T-helper 1 cell treated with Interleukin-12 subunit alpha and Interleukin-12 subunit beta and Interleukin-4 antibody, amounts not matched to agents 30 μg/mL and 1 μg/mL, for 36 hours (primary cell): ENCODE results near the gene DYNLT5.
"Not testable (repeated sequence)": the region's sequence is repeated elsewhere in the genome, so short reads cannot be mapped to it uniquely, and the experiment has no call there.

Experiments
- H3K27ac Mint-ChIP-seq: one replicate; pipeline ENCODE4 v1.8.0; 2021; ENCODE audit warnings: mild to moderate bottlenecking, mixed read lengths
- H3K27me3 Mint-ChIP-seq: one replicate; pipeline ENCODE4 v1.8.0; 2021; ENCODE audit warnings: low read depth, mixed read lengths
- H3K36me3 Mint-ChIP-seq: one replicate; pipeline ENCODE4 v1.8.0; 2021; ENCODE audit warnings: low read depth, mixed read lengths
- H3K4me1 Mint-ChIP-seq: one replicate; pipeline ENCODE4 v1.8.0; 2021; ENCODE audit warnings: low read depth, mixed read lengths
- H3K4me3 Mint-ChIP-seq: one replicate; pipeline ENCODE4 v1.8.0; 2021; ENCODE audit warnings: mild to moderate bottlenecking, moderate library complexity, mixed read lengths
- H3K9me3 Mint-ChIP-seq: one replicate; pipeline ENCODE4 v1.8.0; 2021; ENCODE audit warnings: mixed read lengths

The DYNLT5 gene

GRCh38 chr1:66791621-66792610 lies 39.7 kb downstream of the DYNLT5 start:
- no peaks in the 10 kb centered on the region for H3K27me3 Mint-ChIP-seq
- H3K9me3 Mint-ChIP-seq: peaks cover 5% of the 10 kb centered on the region
- no peak overlapping the region for H3K4me3 Mint-ChIP-seq

DNA sequence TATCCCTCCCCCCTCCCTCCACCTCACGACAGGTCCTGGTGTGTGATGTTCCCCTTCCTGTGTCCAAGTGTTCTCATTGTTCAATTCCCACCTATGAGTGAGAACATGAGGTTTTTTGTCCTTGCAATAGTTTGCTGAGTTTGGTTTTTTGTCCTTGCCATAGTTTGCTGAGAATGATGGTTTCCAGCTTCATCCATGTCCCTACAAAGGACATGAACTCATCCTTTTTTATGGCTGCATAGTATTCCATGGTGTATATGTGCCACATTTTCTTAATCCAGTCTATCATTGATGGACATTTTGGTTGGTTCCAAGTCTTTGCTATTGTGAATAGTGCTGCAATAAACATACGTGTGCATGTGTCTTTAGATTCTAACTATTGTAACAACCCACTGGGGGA lies 43.6 kb downstream of the DYNLT5 start:
- not testable (repeated sequence) for H3K9me3 Mint-ChIP-seq, H3K27me3 Mint-ChIP-seq, H3K4me1 Mint-ChIP-seq, H3K36me3 Mint-ChIP-seq, H3K4me3 Mint-ChIP-seq, H3K27ac Mint-ChIP-seq

More at GRCh38 chr1:66791621-66792610, 39.7 kb downstream of the DYNLT5 start:
- Mint-ChIP-seq H3K4me1 (peaks cover 11% of the 10 kb centered on the region), H3K36me3 (no peaks in the 10 kb centered on the region), H3K27ac (no peak overlapping the region)

DNA sequence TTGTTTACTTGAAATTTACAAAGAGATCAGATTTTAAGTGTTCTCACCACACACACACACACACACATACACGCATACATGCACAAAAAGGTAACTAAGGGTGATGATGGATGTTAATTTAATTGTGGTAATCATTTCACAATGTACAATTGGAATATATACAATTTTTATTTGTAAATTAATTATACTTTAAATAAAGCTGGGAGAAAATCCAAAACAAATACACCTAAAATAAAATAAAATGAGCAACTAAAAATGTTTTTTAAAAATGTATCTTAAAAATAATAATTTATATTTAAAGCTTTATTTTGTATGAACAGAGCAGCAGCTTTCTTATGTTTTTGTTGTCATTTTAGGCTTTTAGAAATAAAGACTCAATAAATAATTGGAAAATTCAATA lies 57.0 kb downstream of the DYNLT5 start:
- Mint-ChIP-seq H3K27ac (no peak overlapping the region), H3K36me3 (peaks cover 2% of the 10 kb centered on the region), H3K4me1 (no peaks in the 10 kb centered on the region), H3K9me3 (peaks cover 4% of the 10 kb centered on the region), H3K4me3 (no peak overlapping the region), H3K27me3 (peaks cover 4% of the 10 kb centered on the region)

GRCh38 chr1:66809736-66810326 lies 57.6 kb downstream of the DYNLT5 start:
- H3K27ac Mint-ChIP-seq: no peak overlapping the region
- H3K27me3 Mint-ChIP-seq: peaks cover 4% of the 10 kb centered on the region
- no peak overlapping the region for H3K4me3 Mint-ChIP-seq
- H3K9me3 Mint-ChIP-seq: peaks cover 4% of the 10 kb centered on the region
- H3K4me1 Mint-ChIP-seq: no peaks in the 10 kb centered on the region
- peaks cover 2% of the 10 kb centered on the region for H3K36me3 Mint-ChIP-seq

DNA sequence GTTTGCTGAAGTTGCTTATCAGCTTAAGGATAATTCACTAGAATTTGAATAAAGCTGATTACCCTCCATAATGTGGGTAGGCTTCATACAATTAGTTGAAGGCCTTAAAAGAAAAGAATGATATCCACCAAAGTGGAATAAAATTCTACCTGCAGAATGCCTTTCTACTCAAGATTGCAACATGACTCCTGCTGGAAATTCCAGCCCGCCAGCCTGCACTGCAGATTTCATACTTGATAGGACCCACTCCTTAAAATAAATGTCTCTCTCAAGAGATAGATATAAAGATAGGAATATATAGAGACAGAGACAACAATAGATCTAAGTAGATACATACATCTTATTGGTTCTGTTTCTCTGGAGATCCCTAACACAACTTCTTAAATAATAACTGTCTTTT lies 72.5 kb downstream of the DYNLT5 start:
- no peaks in the 10 kb centered on the region for H3K9me3 Mint-ChIP-seq
- no peaks in the 10 kb centered on the region for H3K36me3 Mint-ChIP-seq
- no peak overlapping the region for H3K4me3 Mint-ChIP-seq
- H3K27ac Mint-ChIP-seq: no peak overlapping the region
- peaks cover 5% of the 10 kb centered on the region for H3K27me3 Mint-ChIP-seq
- H3K4me1 Mint-ChIP-seq: no peaks in the 10 kb centered on the region
